ENCODE results near the gene SLC5A1. TPM values are rescaled to one million over a fixed set of nuclear protein-coding genes. Genes with fewer than 3 reads are reported as not detected.
"Not testable (repeated sequence)": the region's sequence is repeated elsewhere in the genome, so short reads cannot be mapped to it uniquely, and the experiment has no call there.

The SLC5A1 gene
- polyA plus RNA-seq, 1 experiment, result not detected

GRCh38 chr22:32158712-32159533 lies 115.9 kb downstream of the SLC5A1 start, which contains the start of gene C22orf42:
Gene C22orf42, minus strand, starts transcription at chr22:32159303. Its CDS starts 88 bp downstream, at chr22:32159215.
- DNase-seq (ENCODE audit: low read depth), result no peak
- Histone ChIP-seq H3K4me3 (ENCODE audit: low read depth, low read length) (no peak within 1 kb of the TSS), H3K36me3 (ENCODE audit: control insufficient read depth, insufficient read depth, low read length) (no peaks in the 10 kb centered on the region), H3K27me3 (ENCODE audit: control insufficient read depth, insufficient read depth, low read length) (peaks cover 2% of the 10 kb centered on the region; the same call in 1 of the 2 replicates)
- CTCF ChIA-PET, result no interaction called here
- POLR2A ChIA-PET, result no interaction called here
- TF ChIP-seq, protein P1, sequence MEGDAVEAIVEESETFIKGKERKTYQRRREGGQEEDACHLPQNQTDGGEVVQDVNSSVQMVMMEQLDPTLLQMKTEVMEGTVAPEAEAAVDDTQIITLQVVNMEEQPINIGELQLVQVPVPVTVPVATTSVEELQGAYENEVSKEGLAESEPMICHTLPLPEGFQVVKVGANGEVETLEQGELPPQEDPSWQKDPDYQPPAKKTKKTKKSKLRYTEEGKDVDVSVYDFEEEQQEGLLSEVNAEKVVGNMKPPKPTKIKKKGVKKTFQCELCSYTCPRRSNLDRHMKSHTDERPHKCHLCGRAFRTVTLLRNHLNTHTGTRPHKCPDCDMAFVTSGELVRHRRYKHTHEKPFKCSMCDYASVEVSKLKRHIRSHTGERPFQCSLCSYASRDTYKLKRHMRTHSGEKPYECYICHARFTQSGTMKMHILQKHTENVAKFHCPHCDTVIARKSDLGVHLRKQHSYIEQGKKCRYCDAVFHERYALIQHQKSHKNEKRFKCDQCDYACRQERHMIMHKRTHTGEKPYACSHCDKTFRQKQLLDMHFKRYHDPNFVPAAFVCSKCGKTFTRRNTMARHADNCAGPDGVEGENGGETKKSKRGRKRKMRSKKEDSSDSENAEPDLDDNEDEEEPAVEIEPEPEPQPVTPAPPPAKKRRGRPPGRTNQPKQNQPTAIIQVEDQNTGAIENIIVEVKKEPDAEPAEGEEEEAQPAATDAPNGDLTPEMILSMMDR (IDR thresholded peaks at IDR 0.05; ENCODE audit: insufficient read depth, low read depth, low read length), result no peak

- H3K27me3 ChIP-seq (ENCODE audit: control insufficient read depth, insufficient read depth, low read length); H3K4me3 ChIP-seq (ENCODE audit: low read depth, low read length); H3K36me3 ChIP-seq (ENCODE audit: control insufficient read depth, insufficient read depth, low read length); DNase-seq (ENCODE audit: low read depth); CTCF ChIA-PET; POLR2A ChIA-PET: not testable (repeated sequence)
Measured at GRCh38 chr22:32160411-32160810, 117.3 kb downstream of the SLC5A1 start.

Small RNA genes within 50 kb of the gene (small RNA-seq; reads per million reads assigned to genes)
- gene AP1B1P2 (ENCODE audit: insufficient read length, low read depth, low replicate concordance), result not detected

Other genes with a start within 250 kb of the SLC5A1 start
- gene YWHAH, start 98.7 kb upstream of the SLC5A1 start, polyA plus RNA-seq (2011; rRNA removed), result 140 and 146 TPM in 2 replicates
- not detected in 2 replicates for gene C22orf42, start 116.0 kb downstream of the SLC5A1 start, polyA plus RNA-seq (2011; rRNA removed)
- gene RFPL2, start 161.8 kb downstream of the SLC5A1 start, polyA plus RNA-seq (2011; rRNA removed), result not detected in 2 replicates
- gene SLC5A4, start 212.1 kb downstream of the SLC5A1 start, polyA plus RNA-seq (2011; rRNA removed), result not detected in 2 replicates

Measured in BJ (cell line).